Measurements from ENCODE around the gene MELTF.

Gene MELTF

GRCh38 chr3:196987022-196987421 is 42.6 kb downstream of the MELTF start:
- no peak overlapping the region for H3K4me3 ChIP-seq (ENCODE audit: low read depth, low read length)
- H3K4me1 ChIP-seq (ENCODE audit: control insufficient read depth, insufficient read depth, low read length) = no peaks in the 10 kb centered on the region
- H3K27ac ChIP-seq (ENCODE audit: low read depth, low read length) = no peak overlapping the region
- no peak overlapping the region for H3K9ac ChIP-seq (ENCODE audit: low read depth, low read length)
- no peaks in the 10 kb centered on the region for H3K27me3 ChIP-seq (ENCODE audit: control insufficient read depth, insufficient read depth, low read length)
- H3K9me3 ChIP-seq (ENCODE audit: control insufficient read depth, insufficient read depth, low read length) = 0 out of 2 replicates have a peak, but pooled peaks cover 5% of the 10 kb centered on the region
- no peaks in the 10 kb centered on the region for H3K36me3 ChIP-seq (ENCODE audit: control insufficient read depth, insufficient read depth, low read length)

- H3K4me3 ChIP-seq (ENCODE audit: low read depth, low read length) = no peak overlapping the region
- no peaks in the 10 kb centered on the region for H3K36me3 ChIP-seq (ENCODE audit: control insufficient read depth, insufficient read depth, low read length)
- H3K9me3 ChIP-seq (ENCODE audit: control insufficient read depth, insufficient read depth, low read length) = 0 out of 2 replicates have a peak, but pooled peaks cover 5% of the 10 kb centered on the region
- no peaks in the 10 kb centered on the region for H3K27me3 ChIP-seq (ENCODE audit: control insufficient read depth, insufficient read depth, low read length)
- no peak overlapping the region for H3K27ac ChIP-seq (ENCODE audit: low read depth, low read length)
- no peak overlapping the region for H3K9ac ChIP-seq (ENCODE audit: low read depth, low read length)
- no peaks in the 10 kb centered on the region for H3K4me1 ChIP-seq (ENCODE audit: control insufficient read depth, insufficient read depth, low read length)
Measured at GRCh38 chr3:196985954-196986885, 43.4 kb downstream of the MELTF start.

- Histone ChIP-seq H3K36me3 (ENCODE audit: control insufficient read depth, insufficient read depth, low read length) (no peaks in the 10 kb centered on the region), H3K9ac (ENCODE audit: low read depth, low read length) (no peak overlapping the region), H3K4me3 (ENCODE audit: low read depth, low read length) (no peak overlapping the region), H3K27me3 (ENCODE audit: control insufficient read depth, insufficient read depth, low read length) (no peaks in the 10 kb centered on the region), H3K9me3 (ENCODE audit: control insufficient read depth, insufficient read depth, low read length) (0 out of 2 replicates have a peak, but pooled peaks cover 5% of the 10 kb centered on the region), H3K27ac (ENCODE audit: low read depth, low read length) (no peak overlapping the region), H3K4me1 (ENCODE audit: control insufficient read depth, insufficient read depth, low read length) (no peaks in the 10 kb centered on the region)
Measured at GRCh38 chr3:196985298-196985697, 44.3 kb downstream of the MELTF start.

DNA sequence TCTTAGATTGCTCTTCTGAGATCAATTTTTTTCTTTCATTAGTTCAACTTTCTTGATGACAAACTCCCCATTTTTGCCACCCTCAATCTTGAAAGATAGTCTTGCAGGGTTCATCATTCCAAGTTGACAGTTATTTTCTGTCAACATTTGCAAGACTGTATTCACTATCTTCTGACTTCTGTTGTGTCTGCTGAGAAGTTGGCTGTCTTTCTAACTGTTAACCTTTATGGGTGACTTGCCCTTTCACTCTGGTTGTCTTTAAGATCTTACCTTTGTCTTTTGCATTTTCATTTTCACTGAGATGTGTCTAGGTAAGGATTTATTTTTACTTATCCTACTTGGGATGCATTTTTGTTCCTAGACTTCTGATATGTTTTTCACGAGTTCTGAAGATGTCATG is 46.4 kb downstream of the MELTF start:
- Histone ChIP-seq H3K27me3 (ENCODE audit: control insufficient read depth, insufficient read depth, low read length) (no peaks in the 10 kb centered on the region), H3K27ac (ENCODE audit: low read depth, low read length) (no peak overlapping the region), H3K4me1 (ENCODE audit: control insufficient read depth, insufficient read depth, low read length) (no peaks in the 10 kb centered on the region), H3K4me3 (ENCODE audit: low read depth, low read length) (no peak overlapping the region), H3K36me3 (ENCODE audit: control insufficient read depth, insufficient read depth, low read length) (no peaks in the 10 kb centered on the region), H3K9ac (ENCODE audit: low read depth, low read length) (no peak overlapping the region), H3K9me3 (ENCODE audit: control insufficient read depth, insufficient read depth, low read length) (0 out of 2 replicates have a peak, but pooled peaks cover 5% of the 10 kb centered on the region)

GRCh38 chr3:196981657-196982056 is 48.0 kb downstream of the MELTF start:
- Histone ChIP-seq H3K27ac (ENCODE audit: low read depth, low read length) (no peak overlapping the region), H3K4me3 (ENCODE audit: low read depth, low read length) (no peak overlapping the region), H3K9me3 (ENCODE audit: control insufficient read depth, insufficient read depth, low read length) (0 out of 2 replicates have a peak, but pooled peaks cover 5% of the 10 kb centered on the region), H3K36me3 (ENCODE audit: control insufficient read depth, insufficient read depth, low read length) (no peaks in the 10 kb centered on the region), H3K9ac (ENCODE audit: low read depth, low read length) (no peak overlapping the region), H3K27me3 (ENCODE audit: control insufficient read depth, insufficient read depth, low read length) (no peaks in the 10 kb centered on the region), H3K4me1 (ENCODE audit: control insufficient read depth, insufficient read depth, low read length) (no peaks in the 10 kb centered on the region)

DNA sequence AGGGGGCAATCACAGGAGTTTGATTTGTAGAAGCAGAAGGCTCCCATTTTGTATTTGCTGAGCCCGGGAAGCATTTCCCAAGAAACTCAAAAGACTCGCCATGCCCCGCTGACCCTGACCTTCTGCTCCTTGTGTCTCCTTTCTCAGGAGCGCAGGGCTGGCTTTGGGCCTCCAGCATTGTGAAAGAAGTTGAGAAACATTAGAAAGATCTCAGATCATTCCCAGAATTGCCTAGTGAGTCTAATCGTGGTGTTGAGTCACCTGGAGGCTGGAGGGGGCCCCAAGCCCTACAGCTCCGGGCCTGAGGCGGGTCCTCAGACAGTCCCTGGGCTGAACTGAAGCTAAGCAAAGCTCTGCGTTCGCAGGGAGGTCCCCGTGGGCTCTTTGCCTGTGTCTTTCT is 50.1 kb downstream of the MELTF start:
- 0 out of 2 replicates have a peak, but pooled peaks cover 5% of the 10 kb centered on the region for H3K9me3 ChIP-seq (ENCODE audit: control insufficient read depth, insufficient read depth, low read length)
- H3K9ac ChIP-seq (ENCODE audit: low read depth, low read length) = no peak overlapping the region
- no peak overlapping the region for H3K27ac ChIP-seq (ENCODE audit: low read depth, low read length)
- H3K4me3 ChIP-seq (ENCODE audit: low read depth, low read length) = no peak overlapping the region
- H3K27me3 ChIP-seq (ENCODE audit: control insufficient read depth, insufficient read depth, low read length) = no peaks in the 10 kb centered on the region
- no peaks in the 10 kb centered on the region for H3K4me1 ChIP-seq (ENCODE audit: control insufficient read depth, insufficient read depth, low read length)
- H3K36me3 ChIP-seq (ENCODE audit: control insufficient read depth, insufficient read depth, low read length) = no peaks in the 10 kb centered on the region

DNA sequence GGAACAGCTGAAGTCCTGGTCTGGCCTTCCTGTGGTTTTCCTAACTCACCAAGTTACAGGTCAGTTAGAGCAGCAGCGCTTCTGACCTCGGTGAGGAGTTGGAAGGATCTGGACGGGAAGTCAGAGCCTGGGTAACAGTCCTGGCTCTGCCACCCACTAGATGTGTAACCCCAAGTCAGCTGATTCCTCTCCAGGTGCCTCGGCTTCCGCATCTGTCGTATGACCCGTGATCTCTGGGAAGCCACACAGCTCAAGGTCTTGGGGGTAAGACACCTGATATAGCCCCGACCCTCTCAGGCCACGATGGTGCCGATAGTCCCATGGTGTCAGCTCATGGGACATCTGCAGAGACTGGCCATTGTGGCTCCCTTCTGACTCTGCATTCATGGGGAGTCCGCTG is 52.7 kb downstream of the MELTF start:
- no peaks in the 10 kb centered on the region for H3K27me3 ChIP-seq (ENCODE audit: control insufficient read depth, insufficient read depth, low read length)
- H3K9ac ChIP-seq (ENCODE audit: low read depth, low read length) = no peak overlapping the region
- H3K4me3 ChIP-seq (ENCODE audit: low read depth, low read length) = no peak overlapping the region
- H3K27ac ChIP-seq (ENCODE audit: low read depth, low read length) = no peak overlapping the region
- H3K36me3 ChIP-seq (ENCODE audit: control insufficient read depth, insufficient read depth, low read length) = no peaks in the 10 kb centered on the region
- no peaks in the 10 kb centered on the region for H3K4me1 ChIP-seq (ENCODE audit: control insufficient read depth, insufficient read depth, low read length)
- no peaks in the 10 kb centered on the region; the same call in 1 of the 2 replicates for H3K9me3 ChIP-seq (ENCODE audit: control insufficient read depth, insufficient read depth, low read length)

GRCh38 chr3:196975349-196975748 is 54.3 kb downstream of the MELTF start:
- H3K4me3 ChIP-seq (ENCODE audit: low read depth, low read length) = no peak overlapping the region
- no peak overlapping the region for H3K9ac ChIP-seq (ENCODE audit: low read depth, low read length)
- peaks cover 13% of the 10 kb centered on the region for H3K27me3 ChIP-seq (ENCODE audit: control insufficient read depth, insufficient read depth, low read length)
- H3K27ac ChIP-seq (ENCODE audit: low read depth, low read length) = no peak overlapping the region
- no peaks in the 10 kb centered on the region for H3K36me3 ChIP-seq (ENCODE audit: control insufficient read depth, insufficient read depth, low read length)
- H3K4me1 ChIP-seq (ENCODE audit: control insufficient read depth, insufficient read depth, low read length) = no peaks in the 10 kb centered on the region
- peaks cover 4% of the 10 kb centered on the region; the same call in 1 of the 2 replicates for H3K9me3 ChIP-seq (ENCODE audit: control insufficient read depth, insufficient read depth, low read length)

DNA sequence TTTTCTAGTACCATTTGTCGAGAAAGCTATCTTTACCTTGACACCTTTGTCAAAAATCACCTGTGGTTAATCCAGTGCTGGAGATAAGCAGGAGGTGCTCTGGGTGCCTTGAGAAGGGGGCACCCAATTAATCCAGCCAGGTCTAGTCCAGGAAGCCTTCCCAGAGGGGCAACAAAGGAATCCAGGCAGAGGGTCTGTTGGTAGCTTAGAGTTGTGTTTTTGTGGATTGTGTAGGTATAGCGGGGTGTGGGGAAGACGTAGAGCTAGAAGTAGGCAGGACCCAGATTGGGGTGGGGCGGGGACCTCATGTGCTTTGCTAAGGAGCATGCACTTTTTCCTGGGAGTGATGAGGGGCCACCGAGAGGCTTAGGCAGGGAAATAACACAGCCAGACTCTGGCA is 55.0 kb downstream of the MELTF start:
- Histone ChIP-seq H3K9me3 (ENCODE audit: control insufficient read depth, insufficient read depth, low read length) (peaks cover 4% of the 10 kb centered on the region; the same call in 1 of the 2 replicates), H3K27ac (ENCODE audit: low read depth, low read length) (no peak overlapping the region), H3K9ac (ENCODE audit: low read depth, low read length) (no peak overlapping the region), H3K27me3 (ENCODE audit: control insufficient read depth, insufficient read depth, low read length) (peaks cover 20% of the 10 kb centered on the region), H3K36me3 (ENCODE audit: control insufficient read depth, insufficient read depth, low read length) (no peaks in the 10 kb centered on the region), H3K4me3 (ENCODE audit: low read depth, low read length) (no peak overlapping the region), H3K4me1 (ENCODE audit: control insufficient read depth, insufficient read depth, low read length) (no peaks in the 10 kb centered on the region)

DNA sequence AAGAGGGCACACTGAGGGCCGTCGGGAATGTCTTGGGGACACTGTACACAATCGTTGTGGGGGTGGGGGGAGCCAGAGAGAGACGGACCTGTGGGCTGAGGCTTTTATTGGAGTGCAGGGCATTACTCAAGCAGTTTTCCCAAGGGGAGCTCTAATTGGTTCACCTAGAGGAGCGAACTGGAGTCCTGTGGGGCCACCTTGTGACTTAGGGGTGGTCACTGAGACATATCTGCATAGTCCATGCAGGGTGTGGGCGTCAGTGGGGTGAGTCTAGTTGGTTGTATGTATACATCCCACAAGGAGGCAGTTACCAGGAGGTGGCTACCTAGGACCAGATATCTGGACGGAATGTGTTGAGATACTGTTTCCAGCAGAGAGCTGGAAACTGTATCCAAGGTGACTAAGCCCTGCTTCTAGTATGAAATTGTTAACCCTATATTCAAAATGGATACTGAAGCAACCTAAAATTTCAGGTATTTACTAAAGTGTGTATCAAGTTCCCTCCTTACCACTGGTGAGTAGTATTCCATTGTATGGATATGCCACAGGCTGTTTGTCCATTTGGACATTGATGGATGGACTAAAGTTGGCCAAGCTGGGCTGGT is 58.4 kb downstream of the MELTF start:
- Histone ChIP-seq H3K9ac (ENCODE audit: low read depth, low read length) (no peak overlapping the region), H3K4me3 (ENCODE audit: low read depth, low read length) (no peak overlapping the region), H3K27ac (ENCODE audit: low read depth, low read length) (no peak overlapping the region), H3K36me3 (ENCODE audit: control insufficient read depth, insufficient read depth, low read length) (no peaks in the 10 kb centered on the region), H3K4me1 (ENCODE audit: control insufficient read depth, insufficient read depth, low read length) (no peaks in the 10 kb centered on the region; the same call in 1 of the 2 replicates), H3K9me3 (ENCODE audit: control insufficient read depth, insufficient read depth, low read length) (peaks cover 4% of the 10 kb centered on the region; the same call in 1 of the 2 replicates), H3K27me3 (ENCODE audit: control insufficient read depth, insufficient read depth, low read length) (peaks cover 54% of the 10 kb centered on the region)

- peaks cover 60% of the 10 kb centered on the region for H3K27me3 ChIP-seq (ENCODE audit: control insufficient read depth, insufficient read depth, low read length)
- H3K4me1 ChIP-seq (ENCODE audit: control insufficient read depth, insufficient read depth, low read length) = no peaks in the 10 kb centered on the region; the same call in 1 of the 2 replicates
- H3K27ac ChIP-seq (ENCODE audit: low read depth, low read length) = no peak overlapping the region
- no peak overlapping the region for H3K9ac ChIP-seq (ENCODE audit: low read depth, low read length)
- no peak overlapping the region for H3K4me3 ChIP-seq (ENCODE audit: low read depth, low read length)
- H3K9me3 ChIP-seq (ENCODE audit: control insufficient read depth, insufficient read depth, low read length) = peaks cover 4% of the 10 kb centered on the region; the same call in 1 of the 2 replicates
- H3K36me3 ChIP-seq (ENCODE audit: control insufficient read depth, insufficient read depth, low read length) = no peaks in the 10 kb centered on the region
Measured at GRCh38 chr3:196970547-196971093, 59.0 kb downstream of the MELTF start.

Data from HUES48 (cell line).